A204.1 (cell line): ENCODE measurements around the gene TIAL1.
"Not testable (repeated sequence)": the region's sequence is repeated elsewhere in the genome, so short reads cannot be mapped to it uniquely, and the experiment has no call there.

Source experiments
- FAIRE-seq: peaks from 2 replicates; lab custom pipeline; 2012; peaks lifted over from hg19 to GRCh38; lab: Jason Lieb, UNC

TIAL1 gene

GRCh38 chr10:119596537-119597404, at the start of gene TIAL1:
TIAL1 (minus strand) TSS chr10:119596964; CDS start chr10:119596465, 499 bp downstream.
- FAIRE-seq, result peak; percentile 99

DNA sequence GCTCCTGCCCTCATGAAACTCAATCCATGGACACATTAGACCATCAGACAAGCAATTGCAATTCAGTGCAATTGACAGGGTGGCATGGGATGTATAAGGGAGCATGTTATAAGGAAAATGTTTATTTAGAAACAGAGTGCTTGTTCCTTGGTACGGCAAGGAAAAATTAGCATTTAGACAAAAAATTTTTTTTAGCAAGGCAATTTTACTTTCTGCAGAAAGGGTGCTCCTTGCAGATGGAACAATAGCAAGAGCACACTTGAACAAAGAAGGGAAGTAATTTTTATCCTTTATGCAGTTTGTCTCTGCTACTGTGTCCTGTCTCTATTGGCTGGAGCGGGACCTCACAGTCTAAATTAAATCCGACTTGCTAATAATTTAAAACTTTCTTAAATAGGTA, 48.2 kb upstream of the TIAL1 start:
- FAIRE-seq, result no peak

DNA sequence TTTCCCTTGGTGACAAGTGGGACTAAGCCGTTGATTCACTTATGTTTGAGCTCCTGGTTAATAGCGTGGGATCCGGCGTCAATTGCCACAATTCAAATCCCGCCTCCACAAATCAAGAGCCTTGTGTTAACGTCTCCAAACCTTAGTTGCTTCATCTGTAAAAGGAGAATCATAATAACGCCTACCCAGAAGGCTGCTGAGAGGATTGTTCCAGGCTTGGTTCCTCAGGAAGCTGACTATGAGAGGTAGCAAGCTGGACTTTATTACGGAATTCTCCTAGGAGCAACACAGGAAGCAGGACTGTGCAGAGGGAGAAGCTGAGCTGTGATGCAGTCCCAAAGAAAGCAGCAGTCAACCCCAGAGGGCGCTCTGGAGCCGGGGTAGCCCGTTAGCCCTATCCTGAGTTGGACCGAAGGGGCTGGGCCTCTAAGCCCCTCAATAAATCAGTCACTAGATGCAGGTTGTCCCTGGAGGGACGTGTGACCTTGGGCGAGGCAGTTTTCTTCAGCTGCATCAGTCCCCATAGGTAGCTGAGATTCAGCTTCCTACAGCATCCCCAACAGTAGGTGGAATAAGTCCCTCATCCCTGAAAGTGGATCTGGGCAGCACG, 47.5 kb upstream of the TIAL1 start:
- FAIRE-seq, result no peak

DNA sequence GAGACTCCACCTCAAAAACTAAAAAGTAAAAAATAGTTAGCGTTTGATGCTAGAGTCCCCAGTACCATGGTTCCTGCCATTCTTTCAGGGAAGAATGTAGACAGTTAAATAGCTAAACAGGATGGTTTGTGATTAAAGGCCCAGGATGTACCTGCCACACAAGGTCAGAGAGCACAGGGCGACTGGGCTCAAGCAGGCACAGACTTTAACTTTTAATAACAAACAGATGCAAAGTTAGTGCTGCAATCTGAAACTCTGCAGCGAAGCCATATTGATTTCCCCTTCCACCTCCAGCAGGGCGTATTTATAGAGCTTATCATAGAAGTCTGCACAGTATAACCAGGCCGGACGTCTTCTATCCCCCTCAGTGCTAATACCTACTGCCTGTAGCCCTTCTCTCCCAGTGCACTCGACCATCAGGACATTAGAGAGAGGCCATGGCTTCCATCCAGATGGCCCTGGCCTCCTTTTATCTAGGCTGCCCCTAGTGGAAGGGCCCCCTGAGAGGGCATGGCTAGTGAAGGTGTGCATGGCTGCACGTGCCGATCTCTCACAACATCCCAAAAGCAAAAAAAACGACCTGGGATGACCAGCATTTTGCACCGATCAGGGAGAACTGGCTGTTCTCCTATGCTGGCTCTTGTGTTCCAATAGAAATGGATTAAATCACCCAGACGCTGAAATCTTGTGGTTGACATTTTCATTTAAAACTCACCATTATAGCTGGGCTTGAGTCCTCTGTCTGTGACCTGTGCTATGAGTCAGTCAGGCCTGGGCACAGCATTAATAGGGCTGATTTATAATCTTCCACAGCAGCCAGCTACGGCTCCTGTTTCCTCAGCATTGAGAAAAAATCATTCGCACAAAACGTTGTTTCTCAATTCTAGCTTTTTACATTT, 46.8 kb upstream of the TIAL1 start:
- FAIRE-seq, result no peak

DNA sequence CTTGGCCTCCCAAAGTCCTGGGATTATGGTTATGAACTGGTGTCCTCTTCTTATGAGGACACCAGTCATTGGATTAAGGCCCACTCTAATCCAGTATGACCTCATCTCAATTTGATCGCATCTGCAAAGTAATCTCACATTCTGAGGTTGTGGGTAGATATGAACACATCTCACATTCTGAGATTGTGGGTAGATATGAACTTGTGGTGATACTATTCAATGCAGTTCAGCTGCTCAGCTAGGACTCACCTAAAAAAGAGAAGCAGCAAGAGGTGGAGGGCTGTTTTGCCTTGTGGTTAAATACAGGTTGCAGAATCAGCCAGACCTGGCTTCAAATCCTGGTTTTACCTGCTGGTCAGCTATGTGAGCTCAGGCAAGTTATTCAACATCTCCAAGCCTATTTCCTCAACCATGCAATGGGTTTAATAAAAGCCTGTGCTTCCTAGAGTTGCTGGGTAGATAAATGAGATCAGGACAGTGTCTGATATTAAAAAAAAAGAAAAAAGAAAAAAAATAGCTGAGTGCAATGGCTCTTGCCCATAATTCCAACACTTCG, 45.9 kb upstream of the TIAL1 start:
- no peak for FAIRE-seq

GRCh38 chr10:119640875-119641526, 44.2 kb upstream of the TIAL1 start:
- no peak for FAIRE-seq

- FAIRE-seq, result no peak
Observed at GRCh38 chr10:119640384-119640783, 43.6 kb upstream of the TIAL1 start.

- FAIRE-seq, result no peak
Observed at GRCh38 chr10:119638982-119639381, 42.2 kb upstream of the TIAL1 start.

GRCh38 chr10:119637631-119638030, 40.9 kb upstream of the TIAL1 start:
- no peak for FAIRE-seq

DNA sequence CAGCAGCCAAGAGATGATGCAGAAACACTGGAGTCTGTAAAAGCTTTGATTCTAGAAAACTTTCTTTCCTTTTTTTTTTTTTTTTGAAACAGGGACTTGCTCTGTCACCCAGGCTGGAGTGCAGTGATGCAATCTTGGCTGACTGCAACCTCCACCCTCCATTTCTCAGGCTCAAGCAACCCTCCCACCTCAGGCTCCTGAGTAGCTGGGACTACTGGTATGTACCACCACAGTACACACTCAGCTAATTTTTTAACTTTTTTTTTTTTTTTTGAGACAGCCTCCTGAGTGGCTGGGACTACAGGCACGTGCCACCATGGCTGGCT, 37.4 kb upstream of the TIAL1 start:
- FAIRE-seq, result no peak

DNA sequence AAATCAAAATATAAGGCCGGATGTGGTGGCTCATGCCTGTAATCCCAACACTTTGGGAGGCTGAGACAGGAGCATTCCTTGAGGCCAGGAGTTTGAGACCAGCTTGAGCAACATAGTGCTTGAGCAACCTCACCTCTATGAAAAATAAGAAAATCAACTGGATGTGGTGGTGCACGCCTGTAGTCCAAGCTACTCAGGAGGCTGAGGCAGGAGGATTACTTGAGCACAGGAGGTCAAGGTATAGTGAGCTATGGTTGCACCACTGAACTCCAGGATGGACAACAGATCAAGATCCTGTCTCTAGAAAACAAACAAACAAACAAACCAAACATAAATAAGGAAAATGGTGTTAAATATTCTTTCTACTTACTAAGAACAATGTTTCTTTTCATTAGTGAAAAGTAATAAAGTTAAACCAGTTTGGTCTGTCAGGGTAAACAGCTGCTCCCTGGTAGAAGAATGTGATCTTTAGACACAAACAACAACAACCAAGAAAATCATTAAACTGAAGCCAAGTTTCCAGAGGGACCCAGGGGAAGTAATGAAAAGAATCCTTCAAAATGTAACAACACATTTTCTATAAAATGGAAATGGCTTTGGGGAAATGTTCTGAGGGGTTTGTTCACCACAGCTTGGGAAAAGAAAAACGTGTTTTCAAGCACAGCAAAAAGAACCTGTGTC, 36.9 kb upstream of the TIAL1 start:
- FAIRE-seq, result no peak

DNA sequence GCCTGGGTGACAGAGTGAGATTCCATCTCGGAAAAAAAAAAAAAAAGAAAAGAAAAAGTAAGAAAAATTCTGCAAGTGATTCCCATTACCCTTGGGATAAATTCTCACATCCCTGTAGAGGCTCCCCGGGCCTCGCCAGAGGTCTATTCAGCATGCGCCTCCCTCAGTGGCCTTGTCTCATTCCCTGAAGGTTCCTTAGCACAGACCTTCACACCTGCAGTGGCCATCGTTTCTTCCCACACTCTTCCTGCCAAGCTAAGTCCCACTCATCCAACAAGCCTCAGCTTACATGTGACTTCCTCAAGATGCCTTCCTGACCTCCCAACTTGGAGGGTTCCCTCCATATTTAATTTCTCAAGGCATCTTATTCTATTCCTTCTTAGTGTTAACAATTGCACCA, 33.5 kb upstream of the TIAL1 start:
- no peak for FAIRE-seq

GRCh38 chr10:119625570-119626280, 29.0 kb upstream of the TIAL1 start:
- no peak for FAIRE-seq

GRCh38 chr10:119621078-119621384, 24.3 kb upstream of the TIAL1 start:
- no peak for FAIRE-seq

DNA sequence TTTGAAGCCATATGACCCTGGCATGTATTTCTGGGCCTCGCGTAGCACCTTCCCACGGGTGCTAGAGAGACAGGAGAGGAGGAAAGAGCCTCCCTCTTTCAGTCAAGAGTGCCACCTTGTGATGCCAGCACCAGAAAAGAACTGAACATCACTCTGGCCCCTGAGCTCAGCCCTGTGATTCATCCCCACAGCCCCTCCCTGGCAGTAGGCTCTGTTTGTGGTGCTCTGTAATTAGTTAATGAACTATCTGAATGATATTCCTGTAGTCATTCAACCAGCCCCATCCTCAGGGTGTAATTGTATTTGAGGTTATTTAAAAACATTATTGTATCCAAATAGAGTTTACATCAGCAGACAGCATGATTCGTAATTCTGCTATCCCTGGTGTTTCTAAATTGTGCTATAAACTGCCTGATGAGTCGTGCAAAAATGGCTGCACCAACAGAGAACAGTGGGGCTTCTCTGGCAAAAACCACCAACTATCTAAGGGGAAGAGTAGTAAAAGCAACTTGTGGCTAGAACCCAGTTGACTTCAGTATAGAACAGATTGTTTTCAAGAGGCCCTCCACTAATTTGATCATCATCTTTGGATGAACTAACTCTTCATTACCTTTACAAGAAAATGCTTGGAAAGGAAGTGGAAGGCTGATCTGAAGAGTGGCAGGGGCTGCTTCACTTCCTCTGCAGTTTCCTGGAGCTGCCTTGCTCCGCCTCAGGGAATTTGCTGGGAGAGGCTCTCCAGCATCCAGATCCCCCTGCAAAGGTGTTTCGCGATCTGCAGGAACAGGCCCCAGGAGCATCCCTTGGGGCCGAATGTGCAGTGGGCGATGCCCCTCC, 23.7 kb upstream of the TIAL1 start:
- FAIRE-seq, result no peak

DNA sequence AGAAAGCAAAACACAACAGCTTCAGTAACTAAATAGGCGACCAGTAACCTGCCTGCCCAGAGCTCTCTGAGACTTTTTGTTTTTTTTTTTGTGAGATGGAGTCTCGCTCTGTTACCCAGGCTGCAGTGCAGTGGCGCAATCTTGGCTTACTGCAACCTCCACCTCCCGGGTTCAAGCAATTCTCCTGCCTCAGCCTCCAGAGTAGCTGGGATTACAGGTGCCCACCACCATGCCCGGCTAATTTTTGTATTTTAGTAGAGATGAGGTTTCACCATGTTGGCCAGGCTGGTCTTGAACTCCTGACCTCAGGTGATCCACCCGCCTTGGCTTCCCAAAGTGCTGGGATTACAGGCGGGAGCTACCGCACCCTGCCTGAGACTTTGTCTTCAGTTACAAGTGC, 23.0 kb upstream of the TIAL1 start:
- not testable (repeated sequence) for FAIRE-seq

GRCh38 chr10:119619215-119619614, 22.5 kb upstream of the TIAL1 start:
- no peak for FAIRE-seq

DNA sequence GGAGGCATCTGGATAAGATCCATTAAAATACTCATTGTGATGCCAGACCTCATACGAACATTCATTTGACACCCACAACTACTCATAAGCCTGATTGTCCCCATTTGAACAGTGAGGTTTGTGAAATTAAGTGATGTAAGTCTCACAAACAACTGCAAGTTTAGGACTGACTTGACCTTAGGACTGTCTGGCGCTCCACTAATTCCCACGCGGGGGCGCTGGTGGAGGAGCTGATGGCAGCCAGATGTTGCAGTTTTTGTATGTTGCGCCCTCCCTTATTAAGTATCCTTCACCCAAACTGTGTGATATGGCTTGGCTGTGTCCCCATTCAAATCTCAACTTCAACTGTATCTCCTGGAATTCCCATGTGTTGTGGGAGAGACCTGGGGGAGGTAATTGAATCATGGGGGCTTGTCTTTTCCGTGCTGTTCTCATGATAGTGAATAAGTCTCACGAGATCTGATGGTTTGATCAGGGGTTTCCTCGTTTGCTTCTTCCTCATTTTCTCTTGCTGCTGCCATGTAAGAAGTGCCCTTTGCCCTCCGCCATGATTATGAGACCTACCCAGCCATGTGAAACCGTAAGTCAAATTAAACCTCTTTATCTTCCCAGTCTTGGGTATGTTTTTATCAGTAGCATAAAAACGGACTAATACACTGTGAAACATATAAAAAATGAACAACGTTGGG, 20.3 kb upstream of the TIAL1 start:
- FAIRE-seq, result no peak

GRCh38 chr10:119614686-119615085, 17.9 kb upstream of the TIAL1 start:
- no peak for FAIRE-seq

- no peak for FAIRE-seq
Observed at GRCh38 chr10:119613741-119614140, 17.0 kb upstream of the TIAL1 start.
